ENCODE measurements around the gene HNRNPUL1. TPM values are rescaled to one million over a fixed set of nuclear protein-coding genes. Genes with fewer than 3 reads are reported as not detected.
"Not testable (repeated sequence)": the region's sequence is repeated elsewhere in the genome, so short reads cannot be mapped to it uniquely, and the experiment has no call there.

The HNRNPUL1 gene
- total RNA-seq, 2 donors from 2014 or later = 248 to 319 TPM

DNA sequence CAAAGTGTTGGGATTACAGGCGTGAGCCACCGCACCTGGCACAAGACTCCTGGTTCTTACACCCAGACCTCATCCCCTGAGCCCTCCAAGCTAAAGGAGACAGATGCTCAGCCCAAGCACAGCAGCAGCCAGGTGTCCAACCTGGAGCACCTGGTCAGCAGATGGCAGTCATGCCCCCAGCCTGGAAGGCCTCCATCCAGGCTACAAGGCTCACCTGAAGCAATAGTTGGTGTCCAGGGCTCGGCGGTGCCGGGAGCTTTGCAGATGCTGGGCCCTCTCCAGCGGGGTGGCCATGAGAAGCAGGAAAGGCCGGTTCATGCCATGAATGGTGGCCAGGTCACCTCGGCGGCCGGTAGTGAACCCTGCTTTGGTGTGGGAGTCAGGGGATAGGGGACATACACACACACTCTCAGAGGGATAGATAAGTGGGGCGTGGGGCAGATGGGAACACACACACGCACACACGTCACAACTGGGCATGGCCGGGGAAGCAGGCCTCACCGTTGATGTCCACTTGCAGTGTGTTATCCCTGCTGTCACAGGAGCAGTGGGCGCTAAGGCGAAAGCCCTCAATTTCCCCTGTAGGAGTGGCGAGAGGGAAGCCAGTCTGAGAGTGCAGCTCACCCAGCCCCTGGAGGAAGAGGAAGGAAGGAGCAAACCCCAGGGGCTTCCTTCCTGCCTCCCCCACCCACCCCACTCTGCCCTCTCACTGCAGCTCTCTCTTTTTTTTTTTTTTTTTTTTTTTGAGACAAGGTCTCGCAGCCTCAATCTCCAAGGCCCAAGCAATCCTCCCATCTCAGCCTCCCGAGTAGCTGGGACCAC, 77.7 kb downstream of the HNRNPUL1 start:
- Mint-ChIP-seq H3K4me3 (peak overlapping the region; percentile 25), H3K9me3 (no peaks in the 10 kb centered on the region), H3K27me3 (no peaks in the 10 kb centered on the region), H3K36me3 (peaks cover 10% of the 10 kb centered on the region), H3K27ac (peak overlapping the region; percentile 61 to 88), H3K4me1 (ENCODE audit: low read depth in 2 of 2) (peaks cover 27 to 33% of the 10 kb centered on the region in 2 donors)
- DNase-seq (ENCODE audit: low spot score) = no peak
- peak in 1 of 2 donors; percentile 68 for ATAC-seq

DNA sequence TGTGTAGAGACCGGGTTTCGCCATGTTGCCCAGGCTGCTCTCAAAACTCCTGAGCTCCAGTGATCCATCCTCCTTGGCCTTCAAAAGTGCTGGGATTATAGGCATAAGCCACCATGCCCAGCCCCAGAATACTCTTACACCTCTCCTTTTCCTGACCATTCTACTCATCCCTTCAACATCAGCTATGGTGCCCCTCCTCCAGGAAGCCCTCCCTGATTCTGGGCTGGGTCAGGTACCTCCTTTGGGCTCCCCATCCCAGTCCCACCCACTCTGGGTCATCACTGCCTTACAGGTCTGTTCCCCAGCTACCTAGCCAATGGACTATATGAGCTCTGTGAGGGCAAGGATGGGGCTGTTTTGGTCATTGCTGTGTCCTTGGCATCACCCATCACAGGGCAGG, 80.0 kb downstream of the HNRNPUL1 start:
- no peaks in the 10 kb centered on the region for H3K9me3 Mint-ChIP-seq
- DNase-seq (ENCODE audit: low spot score) = no peak
- H3K27me3 Mint-ChIP-seq = no peaks in the 10 kb centered on the region
- peaks cover 5% of the 10 kb centered on the region for H3K36me3 Mint-ChIP-seq
- ATAC-seq = no peak
- no peak overlapping the region for H3K4me3 Mint-ChIP-seq
- peaks cover 33 to 37% of the 10 kb centered on the region in 2 donors for H3K4me1 Mint-ChIP-seq (ENCODE audit: low read depth in 2 of 2)
- peak overlapping the region; percentile 61 to 88 for H3K27ac Mint-ChIP-seq

DNA sequence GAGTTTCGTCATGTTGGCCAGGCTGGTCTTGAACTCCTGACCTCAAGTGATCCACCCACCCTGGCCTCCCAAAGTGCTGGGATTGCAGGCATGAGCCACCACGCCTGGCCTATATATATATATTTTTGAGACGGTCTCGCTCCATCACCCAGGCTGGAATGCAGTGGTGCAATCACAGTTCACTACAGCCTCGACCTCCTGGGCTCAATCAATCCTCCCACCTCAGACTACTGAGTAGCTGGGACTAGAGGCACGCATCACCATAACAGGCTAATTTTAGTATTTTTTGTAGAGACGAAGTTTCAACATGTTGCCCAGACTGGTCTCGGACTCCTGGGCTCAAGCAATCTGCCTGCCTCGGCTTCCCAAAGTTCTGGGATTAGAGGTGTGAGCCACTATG, 82.7 kb downstream of the HNRNPUL1 start:
- Mint-ChIP-seq H3K27ac (peak overlapping the region in 1 of 2 donors; percentile 66), H3K4me1 (ENCODE audit: low read depth in 2 of 2) (peaks cover 47 to 50% of the 10 kb centered on the region in 2 donors)
- H3K36me3 Mint-ChIP-seq; H3K27me3 Mint-ChIP-seq; ATAC-seq; DNase-seq (ENCODE audit: low spot score); H3K9me3 Mint-ChIP-seq; H3K4me3 Mint-ChIP-seq: not testable (repeated sequence)

DNA sequence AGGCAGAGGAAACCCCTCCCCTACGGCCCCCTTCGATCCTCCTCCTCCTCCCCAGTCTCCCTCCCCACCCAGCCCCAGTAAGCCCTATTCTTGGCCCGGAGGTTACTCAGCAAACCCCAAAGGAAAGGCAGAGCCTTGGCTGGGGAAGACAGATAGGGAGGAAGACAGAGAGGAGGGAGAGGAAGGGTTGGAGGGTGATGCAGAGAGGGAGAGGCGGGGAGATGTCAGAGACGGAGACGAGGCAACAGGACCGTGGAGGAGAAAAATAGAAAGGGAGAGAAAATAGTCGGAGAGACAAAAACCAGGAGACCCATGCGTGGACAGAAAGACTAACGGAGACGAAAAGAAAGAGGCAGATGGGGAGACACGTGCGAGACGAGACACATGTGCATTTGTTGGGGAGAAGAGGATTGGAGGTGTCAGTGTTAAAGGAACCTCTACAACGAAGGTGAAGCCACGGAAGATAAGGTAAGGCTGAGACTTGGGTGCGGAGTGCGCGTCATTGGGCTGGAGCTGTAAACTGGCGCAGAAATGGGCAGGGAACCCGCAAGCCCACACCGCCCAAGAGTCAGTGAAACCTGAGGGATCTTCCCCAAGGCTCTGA, 86.7 kb downstream of the HNRNPUL1 start:
- peak overlapping the region; percentile 96 for H3K4me3 Mint-ChIP-seq
- peaks cover 46 to 51% of the 10 kb centered on the region in 2 donors for H3K4me1 Mint-ChIP-seq (ENCODE audit: low read depth in 2 of 2)
- H3K9me3 Mint-ChIP-seq = no peaks in the 10 kb centered on the region
- H3K27me3 Mint-ChIP-seq = no peaks in the 10 kb centered on the region
- H3K27ac Mint-ChIP-seq = peak overlapping the region; percentile 70 to 82
- no peak for ATAC-seq
- no peak for DNase-seq (ENCODE audit: low spot score)
- H3K36me3 Mint-ChIP-seq = no peaks in the 10 kb centered on the region

DNA sequence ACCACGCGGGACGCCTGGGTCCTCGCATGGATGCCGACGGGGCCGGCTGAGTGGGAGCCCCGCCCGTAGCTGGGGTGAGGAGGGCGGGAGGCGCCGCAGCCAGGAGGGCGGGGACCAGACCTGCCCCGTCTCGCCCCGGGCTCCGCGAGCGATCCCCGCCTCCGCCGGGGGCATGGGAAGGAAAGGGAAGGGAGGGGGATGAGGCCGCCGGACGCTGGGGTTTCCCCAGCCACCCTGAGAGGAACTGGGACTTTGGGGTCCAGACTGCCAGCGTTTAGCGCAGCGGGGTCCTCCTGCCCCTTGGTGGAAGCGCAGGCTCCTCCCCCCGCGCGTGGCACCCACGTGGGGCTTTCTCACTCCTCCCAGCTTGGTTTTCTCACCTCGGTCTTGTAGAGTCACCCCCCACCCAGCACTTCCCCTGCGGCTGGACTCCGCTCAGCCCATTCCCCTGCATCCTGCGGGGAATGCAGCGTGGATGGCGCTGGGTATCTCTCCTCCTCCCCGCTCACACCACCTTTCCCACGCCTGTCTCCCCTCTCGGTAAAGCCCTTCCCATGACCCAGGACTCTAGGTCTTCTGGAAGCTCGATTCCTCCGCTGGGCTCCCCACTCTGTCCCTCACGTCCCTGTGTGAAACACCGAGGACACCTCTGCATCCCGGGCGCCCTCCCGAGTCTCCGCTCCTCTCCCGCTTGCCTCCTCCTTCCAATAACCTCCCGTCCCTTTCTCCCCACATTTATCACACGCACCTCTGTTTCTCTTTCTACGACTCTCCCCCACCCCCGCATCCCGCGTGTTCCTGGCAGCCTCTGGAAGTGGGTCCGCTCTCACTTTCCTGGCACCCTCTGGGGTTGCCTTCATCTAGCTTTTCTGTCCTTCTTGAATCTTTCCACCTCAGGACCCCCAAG, 87.4 kb downstream of the HNRNPUL1 start:
- Mint-ChIP-seq H3K27me3 (no peaks in the 10 kb centered on the region), H3K4me1 (ENCODE audit: low read depth in 2 of 2) (peaks cover 48 to 56% of the 10 kb centered on the region in 2 donors), H3K27ac (peak overlapping the region; percentile 70 to 82), H3K4me3 (peak overlapping the region; percentile 96), H3K36me3 (no peaks in the 10 kb centered on the region), H3K9me3 (no peaks in the 10 kb centered on the region)
- DNase-seq (ENCODE audit: low spot score) (peak; percentile 94), ATAC-seq (peak; percentile 77 to 80)

GRCh38 chr19:41352279-41352608, 88.1 kb downstream of the HNRNPUL1 start:
- Mint-ChIP-seq H3K4me3 (peak overlapping the region; percentile 96), H3K9me3 (no peaks in the 10 kb centered on the region), H3K36me3 (no peaks in the 10 kb centered on the region), H3K27ac (peak overlapping the region; percentile 70 to 82), H3K27me3 (no peaks in the 10 kb centered on the region), H3K4me1 (ENCODE audit: low read depth in 2 of 2) (peaks cover 53 to 62% of the 10 kb centered on the region in 2 donors)
- no peak for ATAC-seq
- DNase-seq (ENCODE audit: low spot score) = no peak

DNA sequence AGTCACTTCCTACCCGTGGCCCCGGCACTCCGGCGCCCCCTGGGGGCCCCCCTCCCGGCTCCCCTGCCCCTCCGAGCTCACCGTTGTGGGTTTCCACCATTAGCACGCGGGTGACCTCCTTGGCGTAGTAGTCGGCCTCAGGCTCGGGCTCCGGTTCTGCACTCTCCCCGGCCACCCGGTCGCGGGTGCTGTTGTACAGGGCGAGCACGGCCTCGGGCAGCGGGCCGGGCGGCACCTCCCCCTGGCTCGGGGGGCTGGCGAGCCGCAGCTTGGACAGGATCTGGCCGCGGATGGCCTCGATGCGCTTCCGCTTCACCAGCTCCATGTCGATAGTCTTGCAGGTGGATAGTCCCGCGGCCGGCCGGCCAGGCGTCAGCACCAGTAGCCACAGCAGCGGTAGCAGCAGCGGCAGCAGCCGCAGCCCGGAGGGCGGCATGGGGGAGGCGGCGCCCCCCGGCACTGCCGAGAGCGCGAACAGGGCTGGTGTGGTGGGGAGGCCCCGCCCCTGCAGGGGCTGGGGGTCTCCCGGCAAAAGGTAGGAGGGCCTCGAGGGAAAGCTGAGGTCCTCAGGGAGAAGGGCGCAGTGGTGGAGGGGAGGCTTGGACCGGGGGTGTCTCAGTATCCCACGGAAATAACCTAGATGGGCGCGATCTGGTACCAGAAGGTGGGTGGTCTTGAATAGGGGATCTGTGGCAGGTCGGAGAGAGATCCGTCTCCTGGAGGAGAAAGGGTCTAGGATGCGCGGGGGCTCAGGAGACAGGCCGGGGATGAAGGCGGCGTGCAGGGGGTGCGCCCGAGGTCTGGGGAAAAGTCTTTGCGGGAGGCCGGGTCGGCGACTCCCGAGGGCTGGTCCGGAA, 88.7 kb downstream of the HNRNPUL1 start:
- no peaks in the 10 kb centered on the region for H3K27me3 Mint-ChIP-seq
- ATAC-seq = peak; percentile 32 to 33
- H3K27ac Mint-ChIP-seq = peak overlapping the region; percentile 70 to 82

DNA sequence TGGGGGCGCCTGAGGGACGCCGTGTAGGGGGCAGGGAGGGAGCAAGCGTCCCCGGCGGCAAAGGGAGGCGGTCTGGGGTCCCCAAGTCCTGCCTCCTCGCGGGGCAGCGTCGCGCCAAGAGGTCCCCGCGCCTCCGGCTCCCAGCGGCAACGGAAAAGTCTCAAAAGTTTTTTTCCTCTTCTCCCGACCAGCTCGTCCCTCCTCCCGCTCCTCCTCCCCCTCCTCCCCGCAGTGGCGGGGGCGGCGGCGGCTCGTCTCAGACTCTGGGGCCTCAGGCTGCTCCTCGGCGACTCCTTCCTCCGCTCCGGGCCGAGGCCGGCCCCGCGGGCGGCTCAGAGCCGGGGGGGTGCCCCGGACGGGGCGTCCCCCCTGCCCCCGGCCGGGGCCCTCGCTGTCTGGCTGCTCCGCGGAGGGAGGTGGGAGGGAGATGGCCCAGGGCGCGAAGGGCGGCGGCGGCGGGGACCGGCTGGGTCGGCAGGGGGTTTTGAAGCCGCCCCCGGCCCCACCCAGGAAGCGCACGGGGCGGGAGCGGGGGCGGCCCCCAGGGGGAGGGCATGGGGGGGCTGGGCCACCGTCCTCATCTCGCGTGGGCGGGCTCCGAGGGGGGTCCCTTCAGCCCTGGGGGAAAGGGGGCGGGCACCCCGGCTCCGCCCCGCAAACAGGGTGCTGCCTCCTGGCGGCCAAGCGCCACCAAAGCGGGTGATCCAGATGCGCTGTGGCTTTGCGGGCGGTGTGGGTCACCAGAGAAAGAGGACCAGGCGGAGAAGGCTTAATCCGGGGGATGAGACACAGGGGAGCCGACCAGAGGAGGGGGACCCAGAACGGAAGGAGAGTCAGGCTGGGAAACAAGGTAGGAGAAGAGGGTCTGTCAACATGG, 89.5 kb downstream of the HNRNPUL1 start, which contains the start of gene TGFB1:
TSS of gene TGFB1 (minus strand) at position 457 of the 877 bp plus-strand sequence. CDS start 878 bp downstream, outside the sequence.
- no peaks in the 10 kb centered on the region for H3K9me3 Mint-ChIP-seq
- no peaks in the 10 kb centered on the region for H3K36me3 Mint-ChIP-seq
- no peaks in the 10 kb centered on the region for H3K27me3 Mint-ChIP-seq
- H3K27ac Mint-ChIP-seq = peak within 1 kb of the TSS; percentile 70 to 82
- H3K4me1 Mint-ChIP-seq (ENCODE audit: low read depth in 2 of 2) = peaks cover 54 to 58% of the 10 kb centered on the region in 2 donors
- peak; percentile 97 for DNase-seq (ENCODE audit: low spot score)
- ATAC-seq = peak; percentile 80 to 82
- peak within 1 kb of the TSS; percentile 96 for H3K4me3 Mint-ChIP-seq

More for the DNA sequence above, 88.7 kb downstream of the HNRNPUL1 start:
- Mint-ChIP-seq H3K4me3 (peak overlapping the region; percentile 96), H3K4me1 (ENCODE audit: low read depth in 2 of 2) (peaks cover 57 to 62% of the 10 kb centered on the region in 2 donors), H3K9me3 (no peaks in the 10 kb centered on the region), H3K36me3 (no peaks in the 10 kb centered on the region)
- DNase-seq (ENCODE audit: low spot score) = peak; percentile 88

DNA sequence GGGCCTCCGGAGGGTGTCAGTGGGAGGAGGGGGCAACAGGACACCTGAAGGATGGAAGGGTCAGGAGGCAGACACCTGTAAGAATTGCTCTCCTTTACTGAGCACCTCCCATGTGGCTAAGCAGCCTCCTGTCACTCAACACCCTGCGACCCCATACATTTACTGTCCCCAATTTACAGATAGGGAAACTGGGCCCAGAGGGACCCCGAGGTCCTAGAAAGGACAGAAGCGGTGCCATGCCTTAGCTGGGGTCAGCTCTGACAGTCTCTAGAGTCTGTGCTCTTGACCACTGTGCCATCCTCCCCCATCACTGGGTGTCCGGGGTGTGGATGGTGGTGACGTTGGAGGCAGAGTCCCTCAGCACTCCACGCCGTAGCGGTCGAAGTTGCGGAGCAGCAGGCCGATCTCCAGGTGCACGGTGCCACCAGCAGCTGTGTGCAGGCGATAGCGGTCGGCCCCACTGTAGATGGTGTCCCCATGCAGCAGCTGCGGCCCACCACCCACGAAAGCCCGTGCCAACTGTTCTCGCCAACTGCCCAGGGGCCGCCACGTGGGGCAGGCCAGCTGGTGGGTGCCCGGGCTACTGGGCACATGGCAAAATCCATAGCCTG, 90.3 kb downstream of the HNRNPUL1 start:
- ATAC-seq = no peak
- H3K27me3 Mint-ChIP-seq = no peaks in the 10 kb centered on the region
- DNase-seq (ENCODE audit: low spot score) = no peak
- no peaks in the 10 kb centered on the region for H3K9me3 Mint-ChIP-seq
- no peaks in the 10 kb centered on the region for H3K36me3 Mint-ChIP-seq
- H3K4me3 Mint-ChIP-seq = peak overlapping the region; percentile 96
- H3K4me1 Mint-ChIP-seq (ENCODE audit: low read depth in 2 of 2) = peaks cover 47 to 50% of the 10 kb centered on the region in 2 donors
- peak overlapping the region; percentile 12 to 41 for H3K27ac Mint-ChIP-seq

GRCh38 chr19:41355035-41355434, 90.9 kb downstream of the HNRNPUL1 start:
- H3K9me3 Mint-ChIP-seq = no peaks in the 10 kb centered on the region

DNA sequence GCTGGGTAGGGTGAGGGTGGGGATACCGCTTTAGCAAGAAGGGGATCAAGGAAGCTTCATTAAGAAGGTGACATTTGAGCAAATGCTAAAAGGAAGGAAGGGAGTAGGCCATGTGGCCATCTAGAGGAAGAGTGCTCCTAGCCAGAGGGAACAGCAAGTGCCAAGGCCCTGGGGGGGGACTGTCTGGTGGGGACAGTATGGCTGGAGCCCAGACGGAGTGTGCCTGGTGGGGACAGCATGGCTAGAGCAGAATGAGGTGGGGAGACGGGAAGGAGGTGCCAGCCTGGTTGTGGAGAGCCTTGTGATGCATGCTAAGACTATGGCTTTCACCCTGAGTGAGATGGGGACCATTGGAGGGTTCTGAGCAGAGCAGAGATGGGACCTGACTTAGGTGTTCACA, 91.6 kb downstream of the HNRNPUL1 start:
- Mint-ChIP-seq H3K27me3 (no peaks in the 10 kb centered on the region), H3K4me1 (ENCODE audit: low read depth in 2 of 2) (peaks cover 36 to 41% of the 10 kb centered on the region in 2 donors), H3K4me3 (peak overlapping the region; percentile 64), H3K36me3 (no peaks in the 10 kb centered on the region), H3K27ac (peak overlapping the region; percentile 48 to 62), H3K9me3 (no peaks in the 10 kb centered on the region)
- DNase-seq (ENCODE audit: low spot score) (no peak), ATAC-seq (no peak)

More at GRCh38 chr19:41355035-41355434, 90.9 kb downstream of the HNRNPUL1 start:
- Mint-ChIP-seq H3K27me3 (no peaks in the 10 kb centered on the region), H3K36me3 (no peaks in the 10 kb centered on the region), H3K4me3 (peak overlapping the region; percentile 64), H3K27ac (peak overlapping the region; percentile 48 to 62), H3K4me1 (ENCODE audit: low read depth in 2 of 2) (peaks cover 41 to 44% of the 10 kb centered on the region in 2 donors)
- ATAC-seq = no peak
- DNase-seq (ENCODE audit: low spot score) = no peak

Measured in natural killer cell treated with Interleukin-12 subunit alpha and Interleukin-12 subunit beta and Interleukin-15 and Interleukin-18, amount 100 ng/mL, for 72 hours (primary cell).